ENCODE results near the gene HYDIN.

- TF ChIP-seq CTCF (IDR thresholded peaks at IDR 0.05) (no peak), POLR2A (IDR thresholded peaks at IDR 0.05) (no peak)
Measured at GRCh38 chr16:70769131-70769530, 461.4 kb downstream of the HYDIN start.

Data from heart left ventricle (tissue), 13 donors.